HepG2 (cell line): ENCODE measurements around the gene CACNA1G. TPM values are rescaled to one million over a fixed set of nuclear protein-coding genes. Genes with fewer than 3 reads are reported as not detected.

Experiments used
- ATAC-seq: fragments of 200-7000 bp; cut with Tn5 transposase; 3 replicates; pipeline ENCODE4 v1.9.1; 2020; ENCODE audit warnings: mild to moderate bottlenecking, moderate library complexity
- BruUV-seq: library from RNA; stranded (reverse); fragments of 400-500 nt; replicated peaks from 2 replicates; lab custom pipeline; 2021; lab: Mats Ljungman, UMichigan
- CTCF ChIA-PET: fragments of 300-600 bp; formaldehyde crosslinking; extraction: SDS; loops from one replicate; lab custom pipeline; 2021; ENCODE audit warnings: low total read pairs, inconsistent platforms, low intra/inter-chr PET ratio; lab: Yijun Ruan, JAX
- POLR2A ChIA-PET: fragments of 350-600 bp; sonication (Branson Sonifier 250); formaldehyde crosslinking; loops from one replicate; lab custom pipeline; 2020; ENCODE audit warnings: antibody characterized with exemption, inconsistent platforms; lab: Yijun Ruan, JAX
- DNase-seq: peaks from one replicate; pipeline ENCODE4 v3.0.0-alpha.2; 2015; ENCODE audit warnings: low spot score
- FAIRE-seq: peaks from 3 replicates; lab custom pipeline; 2011; peaks lifted over from hg19 to GRCh38; lab: Jason Lieb, UNC
- H2AFZ ChIP-seq: one replicate; pipeline ENCODE4 v1.6.1; 2011; ENCODE audit warnings: low read length, inconsistent platforms
- H3K27ac ChIP-seq: fragments of 300-600 bp; 3 replicates; pipeline ENCODE4 v1.8.0; 2011; ENCODE audit warnings: mixed run types, mild to moderate bottlenecking, mixed read lengths, low read length, inconsistent platforms; ENCODE audit not compliant: insufficient read depth; ENCODE audit errors: extremely low read length
- H3K27me3 ChIP-seq, 2 experiments: fragments of 200-600 bp in 1 of 2; 2 replicates in 1 of 2; 3 replicates in 1 of 2; pipeline versions ENCODE4 v1.6.0 to v1.8.0; 2011; ENCODE audit warnings: low read length in 2 of 2, mild to moderate bottlenecking in 2 of 2, moderate library complexity in 2 of 2, inconsistent platforms in 1 of 2; ENCODE audit not compliant: insufficient read depth in 2 of 2, control insufficient read depth in 1 of 2
- H3K36me3 ChIP-seq, 2 experiments: fragments of 200-600 bp in 1 of 2; replicated peaks in 1 of 2; 2 replicates in 1 of 2; 3 replicates in 1 of 2; pipeline versions ENCODE4 v1.5.1 to v1.8.0; 2011; ENCODE audit warnings: low read length in 2 of 2, inconsistent platforms in 1 of 2; ENCODE audit not compliant: insufficient read depth in 2 of 2, control insufficient read depth in 1 of 2
- H3K4me1 ChIP-seq: 2 replicates; pipeline ENCODE4 v1.5.1; 2012; ENCODE audit warnings: low read length, inconsistent platforms; ENCODE audit not compliant: insufficient read depth
- H3K4me2 ChIP-seq: 2 replicates; pipeline ENCODE4 v1.6.0; 2011; ENCODE audit warnings: low read depth, low read length, inconsistent platforms
- H3K4me3 ChIP-seq, 3 experiments: fragments of 200-600 bp in 1 of 3; sonication (generic), shearing (Covaris generic) in 1 of 3; replicated peaks in 1 of 3; 2 replicates each; pipeline ENCODE4 v1.5.1; 2011 to 2016; ENCODE audit warnings: low read length in 3 of 3, inconsistent platforms in 2 of 3, low read depth in 2 of 3, mild to moderate bottlenecking in 2 of 3, control low read depth in 1 of 3, mixed read lengths in 1 of 3; ENCODE audit not compliant: insufficient read depth in 1 of 3
- H3K79me2 ChIP-seq: one replicate; pipeline ENCODE4 v1.6.1; 2011; ENCODE audit warnings: low read length, inconsistent platforms; ENCODE audit not compliant: insufficient read depth
- H3K9ac ChIP-seq: 2 replicates; pipeline ENCODE4 v1.6.0; 2011; ENCODE audit warnings: mild to moderate bottlenecking, low read depth, low read length, inconsistent platforms; ENCODE audit not compliant: insufficient read depth
- H3K9me3 ChIP-seq: 2 replicates; pipeline ENCODE4 v1.5.1; 2012; ENCODE audit warnings: mild to moderate bottlenecking, low read length
- H4K20me1 ChIP-seq: 2 replicates; pipeline ENCODE4 v1.6.0; 2011; ENCODE audit warnings: inconsistent platforms, mild to moderate bottlenecking, low read length, moderate library complexity; ENCODE audit not compliant: insufficient read depth
- FOXA1 ChIP-seq, 2 experiments: fragments of 450-650 bp in 1 of 2; sonication (generic) in 1 of 2; formaldehyde crosslinking in 1 of 2; IDR thresholded peaks; 2 replicates each; pipeline versions ENCODE4 v1.4.0 to v1.6.1; 2016 to 2020; ENCODE audit warnings: missing genetic modification reagents in 1 of 2
- KAT8 ChIP-seq: IDR thresholded peaks from 2 replicates; pipeline ENCODE4 v1.6.1; 2016; ENCODE audit warnings: missing genetic modification reagents, missing compliant biosample characterization
- KLF13 ChIP-seq: sonication (generic); formaldehyde crosslinking; IDR thresholded peaks from 2 replicates; pipeline ENCODE4 v1.4.0; 2020; ENCODE audit warnings: mild to moderate bottlenecking, missing genetic modification reagents
- NAIF1 ChIP-seq: sonication (generic); formaldehyde crosslinking; IDR thresholded peaks from 2 replicates; pipeline ENCODE4 v1.5.0; 2020; ENCODE audit warnings: mild to moderate bottlenecking, missing genetic modification reagents, borderline replicate concordance
- NFKB2 ChIP-seq: sonication (generic); formaldehyde crosslinking; IDR thresholded peaks from 2 replicates; pipeline ENCODE4 v1.4.0; 2020; ENCODE audit warnings: missing genetic modification reagents, borderline replicate concordance
- NFKBIZ ChIP-seq: IDR thresholded peaks from 2 replicates; pipeline ENCODE4 v1.6.1; 2018; ENCODE audit warnings: missing genetic modification reagents, missing compliant biosample characterization
- PHB2 ChIP-seq: fragments of 450-650 bp; IDR thresholded peaks from 2 replicates; pipeline ENCODE4 v1.6.1; 2018; ENCODE audit not compliant: partially characterized antibody
- POGZ ChIP-seq: sonication (generic); formaldehyde crosslinking; IDR thresholded peaks from 2 replicates; pipeline ENCODE4 v1.4.0; 2020; ENCODE audit warnings: mild to moderate bottlenecking, missing genetic modification reagents
- RFX1 ChIP-seq: fragments of 450-650 bp; IDR thresholded peaks from 2 replicates; pipeline ENCODE4 v1.6.1; 2017
- RFX3 ChIP-seq: IDR thresholded peaks from 2 replicates; pipeline ENCODE4 v1.6.1; 2016; ENCODE audit warnings: missing biosample characterization, missing genetic modification reagents
- ZFY ChIP-seq: sonication (generic); formaldehyde crosslinking; IDR thresholded peaks from 2 replicates; pipeline ENCODE4 v1.4.0; 2020; ENCODE audit warnings: missing genetic modification reagents
- WGBS: methylation state at CpG from one replicate; pipeline ENCODE4 v1.1.6; 2017; ENCODE audit warnings: low lambda C conversion rate; 5-methylcytosine and 5-hydroxymethylcytosine counted together
- in situ Hi-C: cut with HindIII; loops from 2 replicates; pipeline ENCODE4 v1.10.0; 2017; ENCODE audit warnings: low pct_unique_long_range_greater_than_20kb; ENCODE audit not compliant: extremely low pct_ligation_motif_present
- intact Hi-C: fragments of 100-400 bp; cut with micrococcal nuclease; formaldehyde crosslinking; loops from one replicate; pipeline ENCODE4 v1.10.0; 2022; ENCODE audit not compliant: unreplicated experiment
- polyA plus RNA-seq, 8 experiments: library from polyadenylated mRNA; depleted of rRNA in 3 of 8; stranded (reverse) in 7 of 8; unstranded in 1 of 8; fragments of >200 nt; fragmentation: Illumina TruSeq in 4 of 8; extraction: Trizol in 4 of 8; gene quantifications; 2 replicates each; pipeline versions ENCODE4 v1.2.1 to v1.2.3, GENCODE V29; 2011 to 2016; ENCODE audit warnings: low read depth in 4 of 8, missing spikeins in 1 of 8, mixed read lengths in 1 of 8; ENCODE audit not compliant: insufficient read depth in 1 of 8
- total RNA-seq, 5 experiments: library from RNA; depleted of rRNA; stranded (reverse); fragments of >200 nt; fragmentation: Illumina TruSeq; extraction: Trizol; gene quantifications; 2 replicates each; pipeline ENCODE4 v1.2.3, GENCODE V29; 2016; ENCODE audit warnings: low read depth in 1 of 5
- TF ChIP-seq, protein P1 (sequence below): sonication (generic); IDR thresholded peaks from 2 replicates; pipeline ENCODE4 v1.6.1; 2016; ENCODE audit warnings: low read depth, borderline replicate concordance
- TF ChIP-seq, protein P2 (sequence below): sonication (generic); formaldehyde crosslinking; IDR thresholded peaks from 2 replicates; pipeline ENCODE4 v1.8.1; 2022; ENCODE audit warnings: mild to moderate bottlenecking, missing genetic modification reagents
- TF ChIP-seq, protein P3 (sequence below): IDR thresholded peaks from 2 replicates; pipeline ENCODE4 v1.6.1; 2016; ENCODE audit warnings: low read depth
- TF ChIP-seq, protein P4 (sequence below): sonication (generic); formaldehyde crosslinking; IDR thresholded peaks from 2 replicates; pipeline ENCODE4 v1.4.0; 2020; ENCODE audit warnings: missing genetic modification reagents
- TF ChIP-seq, protein P5 (sequence below): sonication (generic); formaldehyde crosslinking; IDR thresholded peaks from 2 replicates; pipeline ENCODE4 v1.5.1; 2020; ENCODE audit warnings: mild to moderate bottlenecking, missing genetic modification reagents, moderate library complexity
- TF ChIP-seq, protein P6 (sequence below): sonication (generic); formaldehyde crosslinking; conservative IDR thresholded peaks from 2 replicates; pipeline ENCODE4 v1.8.1; 2023; ENCODE audit warnings: missing genetic modification reagents

The CACNA1G gene
- total and polyA plus RNA-seq, 2 of the 13 experiments (the other 11 are each of a cell fraction or from before 2014, with no cell fraction given), result 0.02 TPM; not detected in 1

DNA sequence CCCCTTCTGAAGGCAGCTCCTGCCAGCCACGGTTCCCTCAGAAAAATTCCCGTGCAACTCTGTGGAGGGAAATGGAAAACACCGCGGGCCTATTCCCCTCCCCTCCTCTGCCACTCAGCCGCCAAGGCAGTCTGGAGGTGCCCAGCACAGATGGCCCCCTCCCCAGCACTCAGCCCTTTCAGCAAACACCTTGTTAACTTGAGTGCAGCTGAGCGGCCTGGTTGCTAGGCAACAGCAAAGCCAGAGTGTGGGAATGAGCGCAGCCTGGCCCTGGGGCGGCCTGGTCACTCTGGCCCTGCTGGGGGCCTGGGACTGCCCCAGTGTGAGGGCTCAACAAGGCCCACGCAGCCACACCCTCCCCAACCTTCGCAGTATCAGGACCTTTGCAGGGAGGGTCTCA is 32.8 kb downstream of the CACNA1G start:
- peak; percentile 21 for DNase-seq
- CTCF ChIA-PET, result no interaction called here
- in situ Hi-C loops, result no loop called here
- TF ChIP-seq, protein P1, sequence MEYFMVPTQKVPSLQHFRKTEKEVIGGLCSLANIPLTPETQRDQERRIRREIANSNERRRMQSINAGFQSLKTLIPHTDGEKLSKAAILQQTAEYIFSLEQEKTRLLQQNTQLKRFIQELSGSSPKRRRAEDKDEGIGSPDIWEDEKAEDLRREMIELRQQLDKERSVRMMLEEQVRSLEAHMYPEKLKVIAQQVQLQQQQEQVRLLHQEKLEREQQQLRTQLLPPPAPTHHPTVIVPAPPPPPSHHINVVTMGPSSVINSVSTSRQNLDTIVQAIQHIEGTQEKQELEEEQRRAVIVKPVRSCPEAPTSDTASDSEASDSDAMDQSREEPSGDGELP, result peak; percentile 47; the same call in 1 of the 2 replicates
- TF ChIP-seq FOXA1 (IDR thresholded peaks at IDR 0.05) (no peak), FOXA1 (CRISPR knock-in tag; IDR thresholded peaks at IDR 0.05) (no peak), KAT8 (no peak), NFKBIZ (no peak), RFX3 (peak; percentile 60), ZFY (CRISPR knock-in tag) (peak; percentile 21; the same call in 1 of the 2 replicates), NFKB2 (CRISPR knock-in tag) (no peak), NAIF1 (CRISPR knock-in tag) (no peak), KLF13 (CRISPR knock-in tag) (no peak), RFX1 (peak; percentile 70), POGZ (CRISPR knock-in tag) (no peak), PHB2 (no peak)
- TF ChIP-seq, protein P2, sequence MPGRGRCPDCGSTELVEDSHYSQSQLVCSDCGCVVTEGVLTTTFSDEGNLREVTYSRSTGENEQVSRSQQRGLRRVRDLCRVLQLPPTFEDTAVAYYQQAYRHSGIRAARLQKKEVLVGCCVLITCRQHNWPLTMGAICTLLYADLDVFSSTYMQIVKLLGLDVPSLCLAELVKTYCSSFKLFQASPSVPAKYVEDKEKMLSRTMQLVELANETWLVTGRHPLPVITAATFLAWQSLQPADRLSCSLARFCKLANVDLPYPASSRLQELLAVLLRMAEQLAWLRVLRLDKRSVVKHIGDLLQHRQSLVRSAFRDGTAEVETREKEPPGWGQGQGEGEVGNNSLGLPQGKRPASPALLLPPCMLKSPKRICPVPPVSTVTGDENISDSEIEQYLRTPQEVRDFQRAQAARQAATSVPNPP (CRISPR knock-in tag), result no peak
- TF ChIP-seq, protein P3, sequence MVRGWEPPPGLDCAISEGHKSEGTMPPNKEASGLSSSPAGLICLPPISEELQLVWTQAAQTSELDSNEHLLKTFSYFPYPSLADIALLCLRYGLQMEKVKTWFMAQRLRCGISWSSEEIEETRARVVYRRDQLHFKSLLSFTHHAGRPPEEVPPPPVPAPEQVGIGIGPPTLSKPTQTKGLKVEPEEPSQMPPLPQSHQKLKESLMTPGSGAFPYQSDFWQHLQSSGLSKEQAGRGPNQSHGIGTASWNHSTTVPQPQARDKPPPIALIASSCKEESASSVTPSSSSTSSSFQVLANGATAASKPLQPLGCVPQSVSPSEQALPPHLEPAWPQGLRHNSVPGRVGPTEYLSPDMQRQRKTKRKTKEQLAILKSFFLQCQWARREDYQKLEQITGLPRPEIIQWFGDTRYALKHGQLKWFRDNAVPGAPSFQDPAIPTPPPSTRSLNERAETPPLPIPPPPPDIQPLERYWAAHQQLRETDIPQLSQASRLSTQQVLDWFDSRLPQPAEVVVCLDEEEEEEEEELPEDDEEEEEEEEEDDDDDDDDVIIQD, result no peak
- TF ChIP-seq, protein P4, sequence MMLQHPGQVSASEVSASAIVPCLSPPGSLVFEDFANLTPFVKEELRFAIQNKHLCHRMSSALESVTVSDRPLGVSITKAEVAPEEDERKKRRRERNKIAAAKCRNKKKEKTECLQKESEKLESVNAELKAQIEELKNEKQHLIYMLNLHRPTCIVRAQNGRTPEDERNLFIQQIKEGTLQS, result no peak
- TF ChIP-seq, protein P5, sequence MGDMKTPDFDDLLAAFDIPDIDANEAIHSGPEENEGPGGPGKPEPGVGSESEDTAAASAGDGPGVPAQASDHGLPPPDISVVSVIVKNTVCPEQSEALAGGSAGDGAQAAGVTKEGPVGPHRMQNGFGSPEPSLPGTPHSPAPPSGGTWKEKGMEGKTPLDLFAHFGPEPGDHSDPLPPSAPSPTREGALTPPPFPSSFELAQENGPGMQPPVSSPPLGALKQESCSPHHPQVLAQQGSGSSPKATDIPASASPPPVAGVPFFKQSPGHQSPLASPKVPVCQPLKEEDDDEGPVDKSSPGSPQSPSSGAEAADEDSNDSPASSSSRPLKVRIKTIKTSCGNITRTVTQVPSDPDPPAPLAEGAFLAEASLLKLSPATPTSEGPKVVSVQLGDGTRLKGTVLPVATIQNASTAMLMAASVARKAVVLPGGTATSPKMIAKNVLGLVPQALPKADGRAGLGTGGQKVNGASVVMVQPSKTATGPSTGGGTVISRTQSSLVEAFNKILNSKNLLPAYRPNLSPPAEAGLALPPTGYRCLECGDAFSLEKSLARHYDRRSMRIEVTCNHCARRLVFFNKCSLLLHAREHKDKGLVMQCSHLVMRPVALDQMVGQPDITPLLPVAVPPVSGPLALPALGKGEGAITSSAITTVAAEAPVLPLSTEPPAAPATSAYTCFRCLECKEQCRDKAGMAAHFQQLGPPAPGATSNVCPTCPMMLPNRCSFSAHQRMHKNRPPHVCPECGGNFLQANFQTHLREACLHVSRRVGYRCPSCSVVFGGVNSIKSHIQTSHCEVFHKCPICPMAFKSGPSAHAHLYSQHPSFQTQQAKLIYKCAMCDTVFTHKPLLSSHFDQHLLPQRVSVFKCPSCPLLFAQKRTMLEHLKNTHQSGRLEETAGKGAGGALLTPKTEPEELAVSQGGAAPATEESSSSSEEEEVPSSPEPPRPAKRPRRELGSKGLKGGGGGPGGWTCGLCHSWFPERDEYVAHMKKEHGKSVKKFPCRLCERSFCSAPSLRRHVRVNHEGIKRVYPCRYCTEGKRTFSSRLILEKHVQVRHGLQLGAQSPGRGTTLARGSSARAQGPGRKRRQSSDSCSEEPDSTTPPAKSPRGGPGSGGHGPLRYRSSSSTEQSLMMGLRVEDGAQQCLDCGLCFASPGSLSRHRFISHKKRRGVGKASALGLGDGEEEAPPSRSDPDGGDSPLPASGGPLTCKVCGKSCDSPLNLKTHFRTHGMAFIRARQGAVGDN (CRISPR knock-in tag), result peak; percentile 27
- TF ChIP-seq, protein P6, sequence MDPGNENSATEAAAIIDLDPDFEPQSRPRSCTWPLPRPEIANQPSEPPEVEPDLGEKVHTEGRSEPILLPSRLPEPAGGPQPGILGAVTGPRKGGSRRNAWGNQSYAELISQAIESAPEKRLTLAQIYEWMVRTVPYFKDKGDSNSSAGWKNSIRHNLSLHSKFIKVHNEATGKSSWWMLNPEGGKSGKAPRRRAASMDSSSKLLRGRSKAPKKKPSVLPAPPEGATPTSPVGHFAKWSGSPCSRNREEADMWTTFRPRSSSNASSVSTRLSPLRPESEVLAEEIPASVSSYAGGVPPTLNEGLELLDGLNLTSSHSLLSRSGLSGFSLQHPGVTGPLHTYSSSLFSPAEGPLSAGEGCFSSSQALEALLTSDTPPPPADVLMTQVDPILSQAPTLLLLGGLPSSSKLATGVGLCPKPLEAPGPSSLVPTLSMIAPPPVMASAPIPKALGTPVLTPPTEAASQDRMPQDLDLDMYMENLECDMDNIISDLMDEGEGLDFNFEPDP, result no peak

More for the DNA sequence above, 32.8 kb downstream of the CACNA1G start:
- peak; percentile 45 for ATAC-seq
- peaks cover 28% of the 10 kb centered on the region for H3K4me1 ChIP-seq
- no peaks in the 10 kb centered on the region for H3K79me2 ChIP-seq
- peaks cover 34 to 94% of the 10 kb centered on the region in 2 experiments; a peak in 4 of 5 replicates for H3K27me3 ChIP-seq
- H2AFZ ChIP-seq, result no peak overlapping the region
- no TSS peak for BruUV-seq
- H4K20me1 ChIP-seq, result no peaks in the 10 kb centered on the region; the same call in 1 of the 2 replicates
- intact Hi-C loops, result no loop called here
- no peak overlapping the region for H3K4me3 ChIP-seq
- H3K4me2 ChIP-seq, result no peak overlapping the region
- no peaks in the 10 kb centered on the region; a peak in 1 of 5 replicates for H3K36me3 ChIP-seq
- POLR2A ChIA-PET, result no interaction called here
- WGBS, result 10% methylated on average over 6 of the region's 10 CpGs
- no peaks in the 10 kb centered on the region for H3K9me3 ChIP-seq
- FAIRE-seq, result no peak
- H3K9ac ChIP-seq, result no peak overlapping the region
- H3K27ac ChIP-seq, result no peak overlapping the region
